ENCODE results near the gene SLX4.

The SLX4 gene

GRCh38 chr16:3536271-3536731, 75.1 kb downstream of the SLX4 start:
- Histone ChIP-seq H3K4me1 (ENCODE audit: insufficient read depth, low read length) (no peaks in the 10 kb centered on the region), H3K9ac (ENCODE audit: low read length) (no peak overlapping the region), H3K27me3 (ENCODE audit: control insufficient read depth in 1 of 2, insufficient read depth in 2 of 2, low read length in 2 of 2) (no peaks in the 10 kb centered on the region), H3K36me3 (ENCODE audit: insufficient read depth, low read length) (peaks cover 46% of the 10 kb centered on the region), H3K9me3 (ENCODE audit: low read length) (no peaks in the 10 kb centered on the region), H3K4me3 (ENCODE audit: low read depth in 1 of 2, low read length in 2 of 2) (no peak overlapping the region), H3K27ac (ENCODE audit: low read depth, low read length) (no peak overlapping the region)

GRCh38 chr16:3534126-3534525, 77.3 kb downstream of the SLX4 start:
- H3K9me3 ChIP-seq (ENCODE audit: low read length), result no peaks in the 10 kb centered on the region
- no peak overlapping the region for H3K9ac ChIP-seq (ENCODE audit: low read length)
- peaks cover 44% of the 10 kb centered on the region for H3K36me3 ChIP-seq (ENCODE audit: insufficient read depth, low read length)
- no peaks in the 10 kb centered on the region for H3K4me1 ChIP-seq (ENCODE audit: insufficient read depth, low read length)
- H3K4me3 ChIP-seq (ENCODE audit: low read depth in 1 of 2, low read length in 2 of 2), result no peak overlapping the region
- H3K27me3 ChIP-seq (ENCODE audit: control insufficient read depth in 1 of 2, insufficient read depth in 2 of 2, low read length in 2 of 2), result no peaks in the 10 kb centered on the region
- H3K27ac ChIP-seq (ENCODE audit: low read depth, low read length), result no peak overlapping the region

GRCh38 chr16:3532741-3533140, 78.7 kb downstream of the SLX4 start:
- Histone ChIP-seq H3K9ac (ENCODE audit: low read length) (no peak overlapping the region), H3K4me3 (ENCODE audit: low read depth in 1 of 2, low read length in 2 of 2) (no peak overlapping the region), H3K27me3 (ENCODE audit: control insufficient read depth in 1 of 2, insufficient read depth in 2 of 2, low read length in 2 of 2) (no peaks in the 10 kb centered on the region), H3K9me3 (ENCODE audit: low read length) (no peaks in the 10 kb centered on the region), H3K27ac (ENCODE audit: low read depth, low read length) (no peak overlapping the region), H3K4me1 (ENCODE audit: insufficient read depth, low read length) (no peaks in the 10 kb centered on the region), H3K36me3 (ENCODE audit: insufficient read depth, low read length) (peaks cover 45% of the 10 kb centered on the region)

Data from muscle layer of colon (tissue), 2 donors.